Breast epithelium (tissue), 4 donors: Measurements from ENCODE around the gene AGAP1. TPM values are rescaled to one million over a fixed set of nuclear protein-coding genes. Genes with fewer than 3 reads are reported as not detected.

Source experiments
- DNase-seq, 2 donors: peaks; one replicate each; pipeline ENCODE4 v3.0.0-alpha.2; 2019; ENCODE audit warnings: low spot score in 2 of 2
- H3K27ac ChIP-seq, 2 donors: fragments of 200-600 bp; sonication (generic) in 1 of 2; one replicate each; pipeline ENCODE4 v1.5.1; 2016 to 2019; ENCODE audit warnings: mild to moderate bottlenecking in 1 of 2
- H3K27me3 ChIP-seq, 2 donors: fragments of 200-600 bp; sonication (generic) in 1 of 2; one replicate each; pipeline versions ENCODE4 v1.5.1 to v1.6.0; 2017 to 2019; ENCODE audit warnings: control low read depth in 1 of 2, mild to moderate bottlenecking in 1 of 2
- H3K36me3 ChIP-seq: fragments of 200-600 bp; one replicate; pipeline ENCODE4 v1.5.1; 2019
- H3K4me1 ChIP-seq, 2 donors: fragments of 200-600 bp; sonication (generic); one replicate each; pipeline ENCODE4 v1.5.1; 2016 to 2019; ENCODE audit warnings: control low read depth in 1 of 2
- H3K4me3 ChIP-seq, 3 donors: fragments of 200-600 bp; sonication (generic); 1 replicate in 2 of 3; 2 replicates in 1 of 3; pipeline ENCODE4 v1.5.1; 2016 to 2019; ENCODE audit warnings: mild to moderate bottlenecking in 3 of 3, moderate library complexity in 2 of 3
- H3K9me3 ChIP-seq, 2 donors: fragments of 200-600 bp; sonication (generic) in 1 of 2; one replicate each; pipeline ENCODE4 v1.5.1; 2016 to 2019; ENCODE audit warnings: control low read depth in 1 of 2
- POLR2A ChIP-seq: fragments of 450-650 bp; IDR thresholded peaks from one replicate; pipeline ENCODE4 v1.6.1; 2016; ENCODE audit warnings: antibody characterized with exemption, mild to moderate bottlenecking, moderate library complexity
- POLR2AphosphoS5 ChIP-seq, 3 donors: sonication (generic); formaldehyde crosslinking; IDR thresholded peaks; one replicate each; pipeline ENCODE4 v1.6.1; 2017; ENCODE audit warnings: antibody characterized with exemption in 3 of 3
- intact Hi-C: fragments of 100-400 bp; cut with DNase I; formaldehyde crosslinking; loops from one replicate; pipeline ENCODE4 v1.15.1; 2023; ENCODE audit warnings: low total_unique reads
- total RNA-seq, 3 donors: library from RNA; depleted of rRNA; stranded (reverse); fragments of >200 nt; gene quantifications; one replicate each; pipeline ENCODE4 v1.1.0, GENCODE V29; 2016
- TF ChIP-seq, protein P1 (sequence below), 3 donors: fragments of 450-650 bp; IDR thresholded peaks; one replicate each; pipeline ENCODE4 v1.5.1; 2016 to 2017; ENCODE audit warnings: antibody characterized with exemption in 3 of 3, mild to moderate bottlenecking in 3 of 3, moderate library complexity in 3 of 3

Gene AGAP1
- total RNA-seq, 3 donors from 2014 or later = 19.7 to 27.1 (median 25.9) TPM

DNA sequence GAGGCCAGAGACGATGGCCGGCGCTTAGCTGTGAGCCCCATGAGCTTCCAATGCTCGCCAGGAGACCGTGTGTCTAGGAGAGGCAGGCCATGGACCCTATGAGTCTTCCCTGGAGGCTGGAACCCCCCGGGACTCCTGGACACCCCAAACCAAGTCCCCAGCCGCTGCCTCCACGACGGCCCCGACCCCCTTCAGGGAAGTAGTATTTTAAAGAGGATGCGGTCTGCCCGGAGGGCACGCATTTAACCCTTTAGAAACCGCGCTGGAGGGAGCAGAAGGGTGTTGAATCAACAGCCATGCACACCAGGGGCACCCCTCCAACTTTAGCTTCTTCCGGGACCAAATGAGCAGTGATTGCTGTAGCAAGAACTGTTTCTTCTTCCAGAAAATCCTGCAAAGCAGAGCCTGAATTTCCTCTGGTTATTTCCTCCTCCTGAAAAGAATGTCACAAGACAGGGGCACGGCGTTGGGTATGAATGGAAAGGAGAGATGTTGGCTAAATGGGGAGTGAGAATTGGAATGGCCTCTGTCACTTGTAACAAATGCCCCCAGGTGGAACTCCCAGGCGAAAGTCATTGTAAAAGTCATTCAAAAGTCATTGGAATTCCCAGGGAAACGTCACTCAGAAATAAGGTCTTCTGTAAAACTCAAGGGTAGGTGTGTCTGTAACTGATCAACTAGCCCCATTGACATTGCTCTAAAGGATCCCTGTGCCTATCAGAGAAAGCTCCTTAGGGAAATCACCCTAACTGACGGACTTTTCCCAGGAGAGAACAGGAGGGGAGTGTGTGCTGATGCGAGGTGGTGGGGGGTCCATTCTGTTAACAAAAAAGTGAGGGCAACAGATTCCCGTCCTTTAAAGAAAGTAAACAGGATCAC is 680.1 kb downstream of the AGAP1 start:
- DNase-seq = no peak
- H3K4me1 ChIP-seq = peaks cover 2 to 6% of the 10 kb centered on the region in 2 donors
- no peak overlapping the region for H3K27ac ChIP-seq
- no peaks in the 10 kb centered on the region for H3K36me3 ChIP-seq
- no peaks in the 10 kb centered on the region for H3K9me3 ChIP-seq
- peaks cover 6 to 87% of the 10 kb centered on the region in 2 donors for H3K27me3 ChIP-seq
- TF ChIP-seq POLR2A = no peak
- TF ChIP-seq, protein P1, sequence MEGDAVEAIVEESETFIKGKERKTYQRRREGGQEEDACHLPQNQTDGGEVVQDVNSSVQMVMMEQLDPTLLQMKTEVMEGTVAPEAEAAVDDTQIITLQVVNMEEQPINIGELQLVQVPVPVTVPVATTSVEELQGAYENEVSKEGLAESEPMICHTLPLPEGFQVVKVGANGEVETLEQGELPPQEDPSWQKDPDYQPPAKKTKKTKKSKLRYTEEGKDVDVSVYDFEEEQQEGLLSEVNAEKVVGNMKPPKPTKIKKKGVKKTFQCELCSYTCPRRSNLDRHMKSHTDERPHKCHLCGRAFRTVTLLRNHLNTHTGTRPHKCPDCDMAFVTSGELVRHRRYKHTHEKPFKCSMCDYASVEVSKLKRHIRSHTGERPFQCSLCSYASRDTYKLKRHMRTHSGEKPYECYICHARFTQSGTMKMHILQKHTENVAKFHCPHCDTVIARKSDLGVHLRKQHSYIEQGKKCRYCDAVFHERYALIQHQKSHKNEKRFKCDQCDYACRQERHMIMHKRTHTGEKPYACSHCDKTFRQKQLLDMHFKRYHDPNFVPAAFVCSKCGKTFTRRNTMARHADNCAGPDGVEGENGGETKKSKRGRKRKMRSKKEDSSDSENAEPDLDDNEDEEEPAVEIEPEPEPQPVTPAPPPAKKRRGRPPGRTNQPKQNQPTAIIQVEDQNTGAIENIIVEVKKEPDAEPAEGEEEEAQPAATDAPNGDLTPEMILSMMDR (IDR thresholded peaks at IDR 0.05) = no peak
- no peak for TF ChIP-seq POLR2AphosphoS5 (IDR thresholded peaks at IDR 0.05)
- intact Hi-C loops = loop anchor here (10.0 kb wide), 1 partner anchor 409 kb away; no protein-coding TSS in a partner anchor
- H3K4me3 ChIP-seq = no peak overlapping the region

DNA sequence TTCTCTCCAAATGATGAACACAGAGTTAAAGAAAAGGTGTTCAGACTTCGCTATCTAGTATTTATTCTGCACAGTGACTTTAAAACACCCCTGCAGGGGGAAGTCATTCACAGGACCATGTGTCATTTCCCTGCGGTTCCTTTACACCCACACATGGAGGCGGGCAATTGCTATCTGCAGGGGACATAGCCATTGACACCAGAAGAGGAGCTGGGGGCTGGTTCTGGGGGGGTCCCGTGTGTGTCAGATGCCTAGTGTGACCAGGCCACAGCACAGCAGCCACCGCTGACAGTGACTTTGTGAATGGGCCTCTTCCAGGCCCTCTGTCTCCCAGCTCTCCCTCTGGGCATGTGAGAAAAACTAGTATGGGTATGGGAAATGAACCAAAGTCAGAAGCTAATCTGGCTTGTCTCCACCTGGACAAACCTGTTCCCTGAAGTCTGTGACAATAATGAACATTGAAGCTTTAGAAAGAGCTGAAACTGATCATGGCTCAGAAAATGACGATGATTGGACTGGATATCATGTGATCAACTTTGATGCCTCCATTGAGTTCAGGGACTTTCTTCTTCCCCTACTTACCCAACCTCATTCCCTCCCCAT is 681.8 kb downstream of the AGAP1 start:
- TF ChIP-seq POLR2AphosphoS5 (IDR thresholded peaks at IDR 0.05) (no peak), POLR2A (no peak)
- TF ChIP-seq, protein P1 (IDR thresholded peaks at IDR 0.05) = no peak
- intact Hi-C loops = loop anchor here (10.0 kb wide), 1 partner anchor 411 kb away; no protein-coding TSS in a partner anchor
- Histone ChIP-seq H3K4me1 (peaks cover 6 to 8% of the 10 kb centered on the region in 2 donors), H3K9me3 (no peaks in the 10 kb centered on the region), H3K27me3 (peaks cover 10 to 86% of the 10 kb centered on the region in 2 donors), H3K36me3 (no peaks in the 10 kb centered on the region), H3K4me3 (no peak overlapping the region), H3K27ac (no peak overlapping the region)
- no peak for DNase-seq

DNA sequence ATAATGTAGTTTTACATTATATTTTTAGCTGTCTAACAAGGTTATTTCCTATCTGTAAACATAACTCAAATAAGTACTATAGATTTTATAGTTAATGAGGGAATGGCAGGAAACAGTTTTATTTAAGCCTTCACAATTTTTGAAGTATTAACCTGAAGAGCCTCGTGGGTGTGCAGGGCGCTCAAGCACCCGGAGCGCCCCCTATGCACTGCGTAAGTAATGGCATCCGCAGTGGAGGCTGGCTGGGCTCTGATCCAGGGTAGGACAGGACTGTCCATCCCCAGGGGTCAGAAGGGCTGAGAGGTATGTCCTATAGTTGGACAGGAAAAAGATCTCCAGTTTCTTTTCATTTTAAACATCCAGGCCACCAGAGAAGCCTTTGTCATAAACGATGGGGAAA is 682.6 kb downstream of the AGAP1 start:
- Histone ChIP-seq H3K4me1 (peaks cover 6 to 8% of the 10 kb centered on the region in 2 donors), H3K27me3 (peaks cover 10 to 86% of the 10 kb centered on the region in 2 donors), H3K36me3 (no peaks in the 10 kb centered on the region), H3K9me3 (no peaks in the 10 kb centered on the region), H3K4me3 (no peak overlapping the region), H3K27ac (no peak overlapping the region)
- intact Hi-C loops = loop anchor here (10.0 kb wide), 1 partner anchor 412 kb away; no protein-coding TSS in a partner anchor
- no peak for DNase-seq
- TF ChIP-seq, protein P1 (IDR thresholded peaks at IDR 0.05) = no peak
- no peak for TF ChIP-seq POLR2AphosphoS5 (IDR thresholded peaks at IDR 0.05)
- TF ChIP-seq POLR2A = no peak

DNA sequence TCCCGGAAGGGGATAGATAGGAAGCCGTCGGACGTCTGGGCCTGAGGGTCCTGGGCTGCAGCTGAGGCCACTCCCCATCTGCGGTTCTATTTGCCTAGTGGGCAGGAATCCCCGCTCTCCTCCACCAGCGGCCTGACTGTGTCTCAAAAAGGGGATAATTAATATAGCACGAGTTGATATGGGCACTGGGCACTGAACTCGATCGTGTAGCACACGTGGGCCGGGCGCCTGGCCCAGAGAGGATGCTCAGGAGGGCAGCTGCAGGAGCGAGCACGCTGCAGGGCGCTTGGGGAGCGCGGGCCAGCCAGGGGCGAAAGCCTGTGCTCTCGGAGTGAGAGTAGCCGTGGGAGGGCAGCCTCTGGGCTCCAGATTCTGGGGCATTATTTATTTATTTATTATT is 683.1 kb downstream of the AGAP1 start:
- peaks cover 10 to 85% of the 10 kb centered on the region in 2 donors for H3K27me3 ChIP-seq

More for the DNA sequence above, 683.1 kb downstream of the AGAP1 start:
- intact Hi-C loops = loop anchor here (10.0 kb wide), 1 partner anchor 412 kb away; no protein-coding TSS in a partner anchor
- Histone ChIP-seq H3K4me3 (no peak overlapping the region), H3K27ac (no peak overlapping the region), H3K4me1 (peaks cover 6 to 8% of the 10 kb centered on the region in 2 donors), H3K9me3 (no peaks in the 10 kb centered on the region), H3K36me3 (no peaks in the 10 kb centered on the region)
- no peak for TF ChIP-seq POLR2AphosphoS5 (IDR thresholded peaks at IDR 0.05)
- TF ChIP-seq, protein P1 (IDR thresholded peaks at IDR 0.05) = no peak
- no peak for TF ChIP-seq POLR2A
- DNase-seq = no peak
